ENCODE measurements around the gene TRIM32. TPM values are rescaled to one million over a fixed set of nuclear protein-coding genes. Genes with fewer than 3 reads are reported as not detected.

The TRIM32 gene
- polyA plus RNA-seq, 1 of the 3 experiments (the other 2 are of a cell fraction) = 10.2 TPM

- Histone ChIP-seq H3K9ac (no peak overlapping the region), H3K27ac (ENCODE audit: low read depth in 2 of 2, low read length in 1 of 2) (no peak overlapping the region), H3K9me3 (no peaks in the 10 kb centered on the region), H3K4me3 (ENCODE audit: low read depth in 2 of 2, low read length in 1 of 2) (no peak overlapping the region), H3K4me1 (ENCODE audit: control insufficient read depth in 1 of 2, insufficient read depth in 2 of 2, low read depth in 1 of 2, low read length in 1 of 2) (no peaks in the 10 kb centered on the region), H3K4me2 (no peak overlapping the region), H3K9me2 (no peaks in the 10 kb centered on the region), H3K79me2 (ENCODE audit: insufficient read depth) (no peaks in the 10 kb centered on the region), H3F3A (replicated peaks; ENCODE audit: insufficient read depth) (no peaks in the 10 kb centered on the region), H3K36me3 (replicated peaks in 1 of 2; ENCODE audit: control insufficient read depth in 1 of 2, insufficient read depth in 2 of 2, low read length in 1 of 2) (peaks cover 0 to 2% of the 10 kb centered on the region in 2 experiments), H2AFZ (ENCODE audit: low read depth) (no peak overlapping the region), H3K27me3 (ENCODE audit: insufficient read depth) (no peaks in the 10 kb centered on the region), H4K20me1 (ENCODE audit: insufficient read depth) (no peaks in the 10 kb centered on the region)
- ChIA-PET POLR2A (no interaction called here), CTCF (interaction anchor here (0.7 to 8.2 kb wide), 2 partner anchors 15 to 19 kb away, joined by 3 to 70 read pairs; no protein-coding TSS in a partner anchor)
- TF ChIP-seq PBX3 (IDR thresholded peaks at IDR 0.05) (no peak), MEF2A (IDR thresholded peaks at IDR 0.05; ENCODE audit: borderline replicate concordance, low read depth) (no peak), RFX5 (IDR thresholded peaks at IDR 0.05; ENCODE audit: low read length) (no peak), EP300 (IDR thresholded peaks at IDR 0.05; ENCODE audit: borderline replicate concordance in 1 of 2, low read depth in 1 of 2, low read length in 1 of 2) (no peak), SMC3 (IDR thresholded peaks at IDR 0.05; ENCODE audit: low read depth, low read length) (no peak), TEAD4 (IDR thresholded peaks at IDR 0.05; ENCODE audit: borderline replicate concordance, insufficient read depth) (no peak), IRF3 (IDR thresholded peaks at IDR 0.05; ENCODE audit: low read depth, low read length) (no peak), CHD2 (IDR thresholded peaks at IDR 0.05; ENCODE audit: low read length, partially characterized antibody) (no peak), MAX (IDR thresholded peaks at IDR 0.05; ENCODE audit: low read depth) (no peak), NRF1 (IDR thresholded peaks at IDR 0.05; ENCODE audit: low read depth, low read length) (no peak), GABPA (IDR thresholded peaks at IDR 0.05; ENCODE audit: low read depth) (no peak), POLR2AphosphoS5 (IDR thresholded peaks at IDR 0.05; ENCODE audit: low read depth, low read length) (no peak), REST (IDR thresholded peaks at IDR 0.05; ENCODE audit: low read depth, low read length) (no peak), EZH2phosphoT487 (IDR thresholded peaks at IDR 0.05; ENCODE audit: borderline replicate concordance, low read depth) (no peak), GATA2 (CRISPR knock-in tag; IDR thresholded peaks at IDR 0.05) (no peak), FOXM1 (IDR thresholded peaks at IDR 0.05; ENCODE audit: low read depth) (no peak), SIN3A (IDR thresholded peaks at IDR 0.05; ENCODE audit: borderline replicate concordance, low read depth, low read length) (no peak)
- DNase-seq = no peak
- WGBS (ENCODE audit: low lambda C conversion rate) = 47% methylated on average over 3 of the region's 3 CpGs
Observed at GRCh38 chr9:116721411-116721810, 34.3 kb downstream of the TRIM32 start.
